Embryonic facial prominence (tissue), 1 donor: ENCODE data around the gene OMG.
"Not testable (repeated sequence)": the region's sequence is repeated elsewhere in the genome, so short reads cannot be mapped to it uniquely, and the experiment has no call there.

Experiments
- DNase-seq: peaks from one replicate; pipeline ENCODE4 v3.0.0-alpha.2; 2016; ENCODE audit errors: extremely low spot score

The OMG gene

GRCh38 chr17:31262923-31263322, 34.1 kb downstream of the OMG start:
- DNase-seq, result not testable (repeated sequence)

- DNase-seq, result no peak
Observed at GRCh38 chr17:31261601-31262000, 35.4 kb downstream of the OMG start.

- DNase-seq, result no peak
Observed at GRCh38 chr17:31260151-31260550, 36.9 kb downstream of the OMG start.

- DNase-seq, result no peak
Observed at GRCh38 chr17:31256936-31257335, 40.1 kb downstream of the OMG start.

GRCh38 chr17:31254654-31255053, 42.4 kb downstream of the OMG start:
- no peak for DNase-seq

- DNase-seq, result no peak
Observed at GRCh38 chr17:31252741-31253140, 44.3 kb downstream of the OMG start.

- DNase-seq, result no peak
Observed at GRCh38 chr17:31251970-31252328, 45.1 kb downstream of the OMG start.

- no peak for DNase-seq
Observed at GRCh38 chr17:31251105-31251969, 45.7 kb downstream of the OMG start.

GRCh38 chr17:31250229-31250628, 46.8 kb downstream of the OMG start:
- DNase-seq, result no peak

GRCh38 chr17:31249835-31250141, 47.3 kb downstream of the OMG start:
- DNase-seq, result no peak

- DNase-seq, result no peak
Observed at GRCh38 chr17:31248986-31249834, 47.8 kb downstream of the OMG start.
